ENCODE data around the gene NRXN2. TPM values are rescaled to one million over a fixed set of nuclear protein-coding genes. Genes with fewer than 3 reads are reported as not detected.

NRXN2 gene
- total RNA-seq, 1 donor from 2014 or later = 9.8 TPM

DNA sequence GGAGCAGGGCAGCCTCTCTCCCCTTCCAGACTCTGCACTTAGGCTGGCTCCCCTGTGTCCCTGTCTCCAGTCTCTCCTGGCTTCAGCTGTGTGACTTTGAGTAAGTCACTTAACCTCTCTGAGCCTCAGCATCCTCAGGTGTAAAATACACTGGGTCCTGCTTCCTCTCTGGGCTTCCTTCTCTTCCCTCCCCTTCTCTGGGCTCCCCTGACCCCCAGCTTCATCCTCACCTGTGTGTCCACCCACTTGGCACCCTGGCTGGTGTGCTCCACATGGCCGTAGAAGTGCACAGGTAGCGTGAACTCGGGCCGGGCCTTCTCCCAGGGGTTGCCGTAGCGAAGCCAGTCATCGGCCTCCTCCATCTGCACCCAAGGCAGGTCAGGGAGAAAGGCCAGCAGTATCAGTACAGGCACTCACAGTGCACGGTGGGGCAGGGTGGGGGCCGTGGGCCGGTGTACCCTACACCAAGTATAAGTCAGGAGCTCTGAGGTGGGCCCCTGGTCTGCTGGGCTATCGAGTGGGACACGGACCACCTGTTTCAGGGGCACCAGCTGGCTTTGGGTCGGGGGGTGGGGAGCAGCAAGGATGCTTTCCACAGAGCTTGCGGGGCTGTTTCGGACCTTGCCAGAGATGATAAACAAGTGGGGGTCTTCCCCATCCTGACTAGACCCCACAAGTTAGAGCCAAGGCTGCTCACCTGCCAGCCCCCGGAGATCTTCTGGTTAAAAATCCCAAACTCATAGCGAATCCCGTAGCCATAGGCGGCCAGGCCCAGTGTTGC is 34.7 kb upstream of the NRXN2 start:
- Mint-ChIP-seq H3K36me3 (no peaks in the 10 kb centered on the region), H3K27ac (no peak overlapping the region)
- no peak for DNase-seq (ENCODE audit: low spot score in 2 of 2, unreplicated experiment in 2 of 2)

DNA sequence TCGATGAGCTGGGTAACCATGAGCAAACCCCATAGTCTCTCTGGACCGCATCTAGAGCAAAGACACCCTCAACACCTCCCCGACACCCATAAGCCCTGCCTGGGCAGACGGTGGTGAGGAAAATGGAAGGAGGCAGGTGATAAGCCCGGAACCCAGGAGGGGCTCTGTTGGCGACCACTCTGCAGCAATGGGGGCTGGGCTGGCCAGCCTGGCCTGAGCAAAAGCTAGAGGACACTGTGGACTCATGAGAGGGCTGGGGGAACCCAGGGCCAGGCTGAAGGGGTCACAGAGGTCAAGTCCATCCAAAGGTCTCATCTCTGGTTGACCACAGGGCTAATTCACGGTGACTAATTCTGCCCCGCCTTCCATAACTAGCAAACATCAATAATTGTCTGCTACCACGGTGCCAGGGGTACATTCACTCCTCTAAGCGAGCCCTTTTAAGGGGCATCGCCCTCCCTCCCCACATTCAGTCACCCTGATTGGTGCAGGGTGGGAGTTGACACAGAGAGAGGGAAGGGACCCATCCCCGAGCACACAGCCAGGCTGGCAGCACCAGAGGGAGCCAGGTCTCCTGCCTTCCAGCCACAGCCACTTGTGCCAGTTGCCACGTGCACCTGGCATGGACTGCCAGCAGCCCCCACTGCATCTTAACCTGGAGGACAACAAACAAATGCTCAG is 32.8 kb upstream of the NRXN2 start:
- Mint-ChIP-seq H3K4me1 (peaks cover 13% of the 10 kb centered on the region), H3K9me3 (no peaks in the 10 kb centered on the region), H3K36me3 (no peaks in the 10 kb centered on the region), H3K27me3 (ENCODE audit: low read depth) (no peaks in the 10 kb centered on the region), H3K4me3 (no peak overlapping the region), H3K27ac (no peak overlapping the region)
- TF ChIP-seq, protein P1, sequence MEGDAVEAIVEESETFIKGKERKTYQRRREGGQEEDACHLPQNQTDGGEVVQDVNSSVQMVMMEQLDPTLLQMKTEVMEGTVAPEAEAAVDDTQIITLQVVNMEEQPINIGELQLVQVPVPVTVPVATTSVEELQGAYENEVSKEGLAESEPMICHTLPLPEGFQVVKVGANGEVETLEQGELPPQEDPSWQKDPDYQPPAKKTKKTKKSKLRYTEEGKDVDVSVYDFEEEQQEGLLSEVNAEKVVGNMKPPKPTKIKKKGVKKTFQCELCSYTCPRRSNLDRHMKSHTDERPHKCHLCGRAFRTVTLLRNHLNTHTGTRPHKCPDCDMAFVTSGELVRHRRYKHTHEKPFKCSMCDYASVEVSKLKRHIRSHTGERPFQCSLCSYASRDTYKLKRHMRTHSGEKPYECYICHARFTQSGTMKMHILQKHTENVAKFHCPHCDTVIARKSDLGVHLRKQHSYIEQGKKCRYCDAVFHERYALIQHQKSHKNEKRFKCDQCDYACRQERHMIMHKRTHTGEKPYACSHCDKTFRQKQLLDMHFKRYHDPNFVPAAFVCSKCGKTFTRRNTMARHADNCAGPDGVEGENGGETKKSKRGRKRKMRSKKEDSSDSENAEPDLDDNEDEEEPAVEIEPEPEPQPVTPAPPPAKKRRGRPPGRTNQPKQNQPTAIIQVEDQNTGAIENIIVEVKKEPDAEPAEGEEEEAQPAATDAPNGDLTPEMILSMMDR (IDR thresholded peaks at IDR 0.05; ENCODE audit: unreplicated experiment) = no peak
- DNase-seq (ENCODE audit: low spot score in 2 of 2, unreplicated experiment in 2 of 2) = no peak

More for the DNA sequence above, 34.7 kb upstream of the NRXN2 start:
- Mint-ChIP-seq H3K4me1 (peaks cover 15% of the 10 kb centered on the region), H3K27me3 (ENCODE audit: low read depth) (no peaks in the 10 kb centered on the region), H3K4me3 (no peak overlapping the region), H3K9me3 (no peaks in the 10 kb centered on the region)
- TF ChIP-seq, protein P1 (IDR thresholded peaks at IDR 0.05; ENCODE audit: unreplicated experiment) = no peak

- H3K4me3 Mint-ChIP-seq = no peak overlapping the region
- no peaks in the 10 kb centered on the region for H3K9me3 Mint-ChIP-seq
- no peak overlapping the region for H3K27ac Mint-ChIP-seq
- no peaks in the 10 kb centered on the region for H3K36me3 Mint-ChIP-seq
- no peaks in the 10 kb centered on the region for H3K27me3 Mint-ChIP-seq (ENCODE audit: low read depth)
- TF ChIP-seq, protein P1 (IDR thresholded peaks at IDR 0.05; ENCODE audit: unreplicated experiment) = no peak
- H3K4me1 Mint-ChIP-seq = peaks cover 9% of the 10 kb centered on the region
- no peak for DNase-seq (ENCODE audit: low spot score in 2 of 2, unreplicated experiment in 2 of 2)
Observed at GRCh38 chr11:64754919-64755662, 32.1 kb upstream of the NRXN2 start.

GRCh38 chr11:64754124-64754918 is 31.3 kb upstream of the NRXN2 start:
- Mint-ChIP-seq H3K27me3 (ENCODE audit: low read depth) (no peaks in the 10 kb centered on the region), H3K36me3 (no peaks in the 10 kb centered on the region), H3K4me1 (peaks cover 2% of the 10 kb centered on the region), H3K9me3 (no peaks in the 10 kb centered on the region), H3K4me3 (no peak overlapping the region), H3K27ac (no peak overlapping the region)
- DNase-seq (ENCODE audit: low spot score in 2 of 2, unreplicated experiment in 2 of 2) = no peak
- TF ChIP-seq, protein P1 (IDR thresholded peaks at IDR 0.05; ENCODE audit: unreplicated experiment) = no peak
